Activated CD8-positive, alpha-beta T cell treated with anti-CD3 and anti-CD28 coated beads for 36 hours (primary cell): Measurements from ENCODE around the gene MAP3K12. TPM values are rescaled to one million over a fixed set of nuclear protein-coding genes. Genes with fewer than 3 reads are reported as not detected.

Source experiments
- ATAC-seq: fragments of 200-7000 bp; cut with Tn5 transposase; one replicate; pipeline ENCODE4 v1.10.0; 2021; ENCODE audit warnings: mild to moderate bottlenecking, moderate library complexity
- CTCF ChIA-PET: fragments of 350-600 bp; sonication (Branson Sonifier 250); formaldehyde crosslinking; loops from one replicate; lab custom pipeline; 2021; ENCODE audit warnings: antibody characterized with exemption; lab: Charles Lee
- POLR2A ChIA-PET: fragments of 350-600 bp; sonication (Branson Sonifier 250); formaldehyde crosslinking; loops from one replicate; lab custom pipeline; 2021; ENCODE audit warnings: antibody characterized with exemption; lab: Charles Lee
- DNase-seq: peaks from one replicate; pipeline ENCODE4 v3.0.0-alpha.2; 2020
- H3K27ac Mint-ChIP-seq: one replicate; pipeline ENCODE4 v1.8.0; 2021; ENCODE audit warnings: mild to moderate bottlenecking, mixed read lengths
- H3K27me3 Mint-ChIP-seq: one replicate; pipeline ENCODE4 v1.8.0; 2021; ENCODE audit warnings: mixed read lengths
- H3K36me3 Mint-ChIP-seq: one replicate; pipeline ENCODE4 v1.8.0; 2021; ENCODE audit warnings: low read depth, mixed read lengths
- H3K4me1 Mint-ChIP-seq: one replicate; pipeline ENCODE4 v1.8.0; 2021; ENCODE audit warnings: low read depth, mixed read lengths
- H3K4me3 Mint-ChIP-seq: one replicate; pipeline ENCODE4 v1.8.0; 2021; ENCODE audit warnings: mild to moderate bottlenecking, moderate library complexity, mixed read lengths
- H3K9me3 Mint-ChIP-seq: one replicate; pipeline ENCODE4 v1.8.0; 2021; ENCODE audit warnings: mixed read lengths
- CTCF ChIP-seq: fragments of 200-600 bp; IDR thresholded peaks from one replicate; pipeline ENCODE4 v1.8.0; 2022; ENCODE audit warnings: antibody characterized with exemption, mild to moderate bottlenecking
- intact Hi-C: fragments of 100-400 bp; cut with micrococcal nuclease; formaldehyde crosslinking; loops from one replicate; pipeline ENCODE4 v1.10.0; 2022
- total RNA-seq, 2 experiments: library from RNA; stranded (reverse); gene quantifications; one replicate each; pipeline ENCODE4 v1.2.3, GENCODE V29; 2021

The MAP3K12 gene
- total RNA-seq, 2 experiments from 2014 or later = 8.2 to 10.0 TPM

GRCh38 chr12:53536962-53537361, 37.7 kb upstream of the MAP3K12 start:
- ATAC-seq (no peak), DNase-seq (no peak)
- CTCF ChIA-PET = no interaction called here
- no peak for TF ChIP-seq CTCF
- no peak overlapping the region for H3K27ac Mint-ChIP-seq
- H3K9me3 Mint-ChIP-seq = no peaks in the 10 kb centered on the region
- H3K4me1 Mint-ChIP-seq = no peaks in the 10 kb centered on the region
- no peaks in the 10 kb centered on the region for H3K27me3 Mint-ChIP-seq
- intact Hi-C loops = no loop called here
- POLR2A ChIA-PET = interaction anchor here (0.6 kb wide), 1 partner anchor 140 kb away, joined by 3 read pairs; no protein-coding TSS in a partner anchor
- peaks cover 25% of the 10 kb centered on the region for H3K36me3 Mint-ChIP-seq
- no peak overlapping the region for H3K4me3 Mint-ChIP-seq

- ChIA-PET CTCF (interaction anchor here (0.7 to 1.6 kb wide), 2 partner anchors 10 to 25 kb away, joined by 3 to 10 read pairs; no protein-coding TSS in a partner anchor), POLR2A (no interaction called here)
- Mint-ChIP-seq H3K4me1 (no peaks in the 10 kb centered on the region), H3K27ac (no peak overlapping the region), H3K27me3 (no peaks in the 10 kb centered on the region), H3K4me3 (no peak overlapping the region), H3K9me3 (no peaks in the 10 kb centered on the region), H3K36me3 (peaks cover 25% of the 10 kb centered on the region)
- no peak for TF ChIP-seq CTCF
- ATAC-seq (no peak), DNase-seq (no peak)
- intact Hi-C loops = no loop called here
Measured at GRCh38 chr12:53533471-53533870, 34.2 kb upstream of the MAP3K12 start.

GRCh38 chr12:53532524-53533445, 33.5 kb upstream of the MAP3K12 start:
- ATAC-seq = no peak
- intact Hi-C loops = no loop called here
- Mint-ChIP-seq H3K27me3 (no peaks in the 10 kb centered on the region), H3K9me3 (no peaks in the 10 kb centered on the region), H3K4me3 (no peak overlapping the region), H3K36me3 (peaks cover 25% of the 10 kb centered on the region), H3K27ac (no peak overlapping the region), H3K4me1 (no peaks in the 10 kb centered on the region)
- ChIA-PET CTCF (interaction anchor here (0.7 to 1.6 kb wide), 2 partner anchors 11 to 24 kb away, joined by 3 to 10 read pairs; no protein-coding TSS in a partner anchor), POLR2A (interaction anchor here (1.0 kb wide), 1 partner anchor 50 kb away, joined by 3 read pairs; no protein-coding TSS in a partner anchor)
- TF ChIP-seq CTCF = no peak
- no peak for DNase-seq

- Mint-ChIP-seq H3K9me3 (no peaks in the 10 kb centered on the region), H3K4me3 (no peak overlapping the region), H3K27me3 (no peaks in the 10 kb centered on the region), H3K4me1 (no peaks in the 10 kb centered on the region), H3K27ac (no peak overlapping the region), H3K36me3 (peaks cover 23% of the 10 kb centered on the region)
- TF ChIP-seq CTCF = no peak
- intact Hi-C loops = no loop called here
- ChIA-PET POLR2A (interaction anchor here (1.0 kb wide), 1 partner anchor 49 kb away, joined by 3 read pairs; no protein-coding TSS in a partner anchor), CTCF (interaction anchor here (1.5 kb wide), 1 partner anchor 11 kb away, joined by 9 read pairs; no protein-coding TSS in a partner anchor)
- ATAC-seq (no peak), DNase-seq (no peak)
Measured at GRCh38 chr12:53532021-53532420, 32.8 kb upstream of the MAP3K12 start.

- intact Hi-C loops = no loop called here
- ATAC-seq (no peak), DNase-seq (no peak)
- peaks cover 23% of the 10 kb centered on the region for H3K36me3 Mint-ChIP-seq
- POLR2A ChIA-PET = no interaction called here
- no peaks in the 10 kb centered on the region for H3K27me3 Mint-ChIP-seq
- TF ChIP-seq CTCF = no peak
- CTCF ChIA-PET = interaction anchor here (1.2 to 1.5 kb wide), 2 partner anchors 9 to 13 kb away, joined by 3 to 9 read pairs; no protein-coding TSS in a partner anchor
- no peaks in the 10 kb centered on the region for H3K9me3 Mint-ChIP-seq
- no peak overlapping the region for H3K4me3 Mint-ChIP-seq
- H3K27ac Mint-ChIP-seq = no peak overlapping the region
- no peaks in the 10 kb centered on the region for H3K4me1 Mint-ChIP-seq
Measured at GRCh38 chr12:53530920-53531319, 31.7 kb upstream of the MAP3K12 start.
